C1 segment of cervical spinal cord (tissue), 14 donors: Measurements from ENCODE around the gene STIM1.

ENCODE experiments used
- DNase-seq, 14 donors: peaks; one replicate each; lab custom pipeline; 2025; lab: John Stamatoyannopoulos, UW

Gene STIM1

GRCh38 chr11:4063348-4063747 is 207.9 kb downstream of the STIM1 start:
- DNase-seq, result no peak

- peak in 1 of 14 donors; percentile 7 for DNase-seq
Measured at GRCh38 chr11:4064278-4064955, 209.0 kb downstream of the STIM1 start.

DNA sequence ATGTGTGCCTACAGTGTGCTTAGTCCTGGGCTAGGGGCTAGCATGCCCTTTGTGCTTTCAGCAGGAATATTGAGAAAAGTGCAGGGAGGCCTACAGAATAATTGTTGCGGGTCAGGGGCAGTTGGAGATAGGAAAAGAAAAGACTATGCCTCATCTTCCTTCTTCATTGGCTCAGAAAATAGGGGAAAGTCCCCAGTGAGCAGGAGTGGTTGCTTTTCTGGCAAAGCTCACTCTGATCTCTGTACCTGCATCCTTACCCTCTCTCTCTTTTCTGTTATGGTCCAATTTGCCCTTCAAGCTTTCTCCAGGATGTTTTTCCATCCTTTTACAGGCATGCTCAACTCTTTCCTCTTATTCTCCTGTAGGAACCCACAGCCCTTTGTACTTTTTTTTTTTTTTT is 209.6 kb downstream of the STIM1 start:
- DNase-seq, result no peak

DNA sequence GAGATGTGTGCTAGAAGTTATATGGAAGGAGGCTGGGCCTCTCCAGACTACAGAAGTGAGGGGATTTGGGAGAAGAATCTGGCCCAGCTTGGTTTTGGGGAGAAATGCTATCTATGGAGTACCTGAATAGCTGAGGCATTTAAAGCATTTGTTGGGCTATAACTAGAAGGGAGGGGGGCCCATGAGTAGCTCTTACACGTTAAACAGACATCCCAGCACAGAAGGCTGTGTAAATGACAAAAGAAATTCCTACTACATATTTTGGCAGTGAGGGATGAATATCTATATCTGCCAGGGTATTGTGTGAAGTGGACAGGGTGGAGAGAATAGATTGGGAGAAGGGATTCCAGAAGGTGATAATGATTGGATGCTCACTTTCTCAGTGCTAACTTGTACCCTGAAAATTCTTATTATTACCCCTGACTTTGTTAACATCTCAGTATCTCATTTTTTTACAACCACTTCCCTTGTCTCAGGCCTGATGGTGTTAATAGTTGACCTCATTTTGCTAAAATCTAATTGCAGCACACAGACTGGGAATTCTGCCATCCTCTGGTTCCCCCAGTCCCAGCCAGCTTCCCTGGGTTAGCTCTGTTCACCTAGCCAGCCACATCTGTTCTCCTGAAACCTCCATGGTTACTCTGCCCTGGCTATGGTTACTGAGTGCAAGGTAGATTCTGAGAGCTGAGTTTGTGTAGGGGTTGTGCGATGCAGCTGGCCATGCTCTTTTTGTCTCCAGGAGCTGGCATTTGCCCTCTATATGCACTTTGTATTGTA is 210.3 kb downstream of the STIM1 start:
- peak in 2 of 14 donors; percentile 4 to 79 for DNase-seq

DNA sequence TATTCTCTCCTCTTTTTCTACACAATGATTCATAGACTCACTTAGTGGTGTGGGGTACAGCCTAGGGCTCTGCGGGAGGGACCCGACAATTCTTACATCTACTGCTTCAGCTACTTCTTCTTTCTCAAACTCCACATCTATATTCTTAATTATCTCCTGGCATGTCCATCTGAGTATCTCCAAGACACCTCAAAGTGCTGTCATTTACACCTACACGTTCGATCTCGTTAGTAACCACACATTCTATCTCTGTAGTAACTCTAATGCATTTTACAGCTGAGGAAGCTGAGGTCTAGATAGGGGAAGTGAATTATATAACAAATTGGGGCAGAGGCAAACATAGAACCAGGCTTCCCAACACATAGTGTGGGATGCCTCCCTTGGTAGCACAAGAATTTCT is 211.4 kb downstream of the STIM1 start:
- DNase-seq, result no peak

- no peak for DNase-seq
Measured at GRCh38 chr11:4068962-4069361, 213.5 kb downstream of the STIM1 start.

DNA sequence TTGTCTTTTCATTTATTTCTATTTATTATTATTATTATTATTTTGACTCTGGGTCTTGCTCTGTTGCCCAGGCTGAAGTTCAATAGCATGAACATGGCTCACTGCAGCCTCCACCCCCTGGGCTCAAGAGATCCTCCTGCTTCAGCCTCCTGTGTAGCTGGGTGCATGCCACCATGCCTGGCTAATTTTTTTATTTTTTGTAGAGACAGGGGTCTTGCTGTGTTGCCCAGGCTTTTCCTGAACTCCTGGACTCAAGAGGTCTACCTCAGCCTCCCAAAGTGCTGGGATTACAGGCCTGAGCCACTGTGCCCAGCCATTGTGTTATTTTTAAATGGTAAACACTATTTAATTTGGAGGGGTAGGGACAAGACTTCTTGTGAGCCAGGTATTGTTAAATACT is 215.9 kb downstream of the STIM1 start:
- DNase-seq, result no peak

DNA sequence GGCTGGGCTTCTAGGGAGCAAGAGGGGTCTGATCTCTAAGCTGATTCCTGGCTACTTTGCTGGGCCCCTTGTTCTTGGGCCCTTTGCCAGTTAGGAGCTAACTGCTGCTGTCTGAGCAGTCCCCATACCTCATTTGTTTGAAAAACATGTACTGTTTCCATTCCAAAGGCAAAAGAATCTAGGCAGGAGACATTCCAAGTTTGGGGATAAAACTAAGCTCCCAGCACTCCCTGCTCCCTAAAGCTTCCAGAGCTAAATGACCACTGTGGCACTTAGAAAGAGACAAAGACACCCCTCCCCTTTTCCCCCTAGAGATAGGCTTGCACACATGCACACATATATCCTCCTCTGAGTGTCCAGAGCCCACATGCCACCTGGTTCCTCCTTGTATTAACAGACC is 216.4 kb downstream of the STIM1 start:
- no peak for DNase-seq

DNA sequence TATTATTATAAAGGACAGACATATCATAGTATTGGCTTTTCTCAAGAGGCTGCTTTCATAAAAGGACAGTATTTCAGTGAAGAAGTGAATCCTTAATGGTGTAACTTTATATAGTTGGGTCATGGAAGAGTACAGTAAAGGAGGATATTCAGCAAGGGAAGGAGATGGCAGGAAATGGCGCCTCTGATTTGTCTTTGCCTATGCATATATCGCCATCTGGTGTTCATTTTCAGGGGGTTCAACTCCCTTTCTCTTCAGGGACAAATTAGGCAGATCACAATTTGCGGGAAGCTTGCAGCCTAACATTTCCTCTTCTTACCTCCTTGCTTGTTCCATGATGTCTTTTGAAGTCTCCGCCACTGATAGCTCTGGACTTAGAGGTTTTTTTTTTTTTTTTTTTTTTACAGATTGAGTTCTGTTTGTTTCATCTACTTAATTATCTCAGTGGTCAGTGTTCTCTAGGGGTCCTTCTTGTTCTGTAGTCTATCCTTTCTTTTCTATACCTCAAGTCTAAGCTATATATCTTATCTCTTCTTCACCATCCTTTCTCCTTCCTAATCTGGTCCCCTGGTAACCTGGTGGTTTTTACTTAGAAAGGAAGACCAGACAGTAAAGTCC is 217.3 kb downstream of the STIM1 start:
- DNase-seq, result peak in 10 of 14 donors; percentile 6 to 59 (median 19)

- peak in 1 of 14 donors; percentile 5 for DNase-seq
Measured at GRCh38 chr11:4074266-4074665, 218.8 kb downstream of the STIM1 start.

- DNase-seq, result no peak
Measured at GRCh38 chr11:4076774-4077173, 221.3 kb downstream of the STIM1 start.

- no peak for DNase-seq
Measured at GRCh38 chr11:4083198-4083597, 227.7 kb downstream of the STIM1 start.

DNA sequence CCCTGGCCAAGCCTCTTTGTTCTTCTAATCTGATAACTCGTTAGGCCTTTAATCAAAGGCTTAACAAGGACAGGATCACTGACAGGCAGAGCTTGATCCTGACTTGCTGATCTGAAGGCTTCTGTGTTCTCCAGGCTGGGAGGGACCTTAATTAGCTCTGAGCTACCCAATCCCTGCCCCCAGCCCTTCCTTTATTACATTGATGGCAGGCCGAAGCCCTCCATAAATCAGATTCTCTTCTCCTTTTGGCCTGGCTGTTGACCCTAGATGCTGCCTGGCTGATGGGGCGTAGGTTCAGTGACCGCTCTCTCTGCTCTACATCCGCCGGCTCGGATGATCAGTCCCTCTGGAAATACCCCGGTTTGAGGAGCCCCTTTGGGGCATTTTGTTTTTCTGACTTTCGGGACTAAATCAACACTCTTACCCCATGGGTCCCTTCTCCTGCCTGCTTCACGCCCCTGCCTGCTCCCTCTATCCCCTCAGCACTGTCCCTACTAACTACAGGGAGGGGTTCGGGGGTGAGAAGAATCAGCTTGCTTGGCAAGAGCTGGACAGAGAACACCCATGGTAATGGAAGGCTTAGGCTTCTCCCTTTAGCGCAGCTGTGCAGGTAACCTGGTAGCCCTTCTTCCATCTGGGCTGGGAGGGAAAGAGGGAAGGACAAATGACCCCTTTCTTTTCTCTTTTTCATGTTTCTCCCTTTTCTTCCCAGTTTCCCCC is 229.1 kb downstream of the STIM1 start:
- DNase-seq, result no peak

DNA sequence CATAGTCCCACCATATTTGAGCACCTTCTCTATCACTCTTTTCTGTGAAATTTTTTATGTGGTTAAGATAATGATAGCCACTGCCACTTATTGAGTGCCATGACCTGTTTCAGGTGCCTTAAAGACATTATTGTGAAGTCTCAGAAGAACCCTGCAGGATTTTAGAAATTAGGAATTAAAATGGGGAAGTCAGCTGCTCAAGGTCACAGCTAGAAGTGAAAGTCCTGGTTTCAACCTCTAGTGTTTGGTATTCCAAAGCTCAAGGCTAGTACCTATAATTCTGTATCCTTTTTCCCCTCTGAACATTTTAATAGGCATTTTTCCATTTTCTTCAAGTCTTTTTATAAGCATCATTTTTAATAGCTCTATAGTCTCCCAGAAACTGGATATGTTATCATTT is 230.1 kb downstream of the STIM1 start:
- no peak for DNase-seq

- DNase-seq, result no peak
Measured at GRCh38 chr11:4086575-4087353, 231.3 kb downstream of the STIM1 start.

DNA sequence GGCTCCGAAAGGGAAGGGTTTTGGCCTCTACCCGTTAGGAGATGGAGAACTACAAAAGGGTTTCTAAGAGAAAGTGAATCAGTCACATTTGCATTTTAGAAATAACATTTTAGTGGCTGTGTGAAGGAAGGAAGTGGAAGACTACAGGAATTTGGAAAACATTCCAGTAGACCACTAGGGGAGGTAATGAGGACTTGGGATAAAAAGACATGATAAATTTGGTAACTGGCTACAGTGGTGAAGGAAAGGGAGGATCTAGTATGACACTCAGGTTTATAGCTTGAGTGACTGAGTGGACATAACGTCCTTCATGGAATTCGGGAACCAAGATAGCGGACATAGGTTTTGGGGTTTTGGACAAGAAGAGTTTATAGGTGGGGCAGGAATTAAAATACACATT is 232.1 kb downstream of the STIM1 start:
- no peak for DNase-seq

DNA sequence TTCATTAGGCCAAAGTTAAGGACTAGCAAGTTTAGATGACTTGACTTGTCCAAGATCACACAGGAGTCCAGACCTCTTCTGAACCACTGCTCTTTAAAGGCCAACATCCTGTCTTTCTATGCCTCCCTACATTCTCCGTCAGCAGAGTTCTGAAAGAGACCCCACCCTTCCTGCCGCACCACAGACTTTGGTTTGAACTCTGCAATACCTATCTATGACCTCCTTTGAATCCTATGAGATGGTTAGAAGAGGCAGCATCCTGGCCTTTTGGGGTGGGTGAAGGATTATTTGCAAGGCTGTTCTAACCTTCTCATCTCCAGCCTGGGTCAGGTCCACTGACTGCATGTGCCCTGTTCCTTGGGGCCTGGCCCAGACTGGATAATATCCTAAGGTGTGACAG is 234.8 kb downstream of the STIM1 start:
- no peak for DNase-seq

GRCh38 chr11:4092026-4092425 is 236.6 kb downstream of the STIM1 start:
- DNase-seq, result no peak

- no peak for DNase-seq
Measured at GRCh38 chr11:4093519-4094347, 238.3 kb downstream of the STIM1 start.
